GM21529 (cell line): Measurements from ENCODE around the gene CLPSL1.

ENCODE experiments used
- ATAC-seq: cut with Tn5 transposase; IDR thresholded peaks from one replicate; pipeline ENCODE4 v1.9.1; 2021; ENCODE audit not compliant: unreplicated experiment

CLPSL1 gene

GRCh38 chr6:35757456-35758123, 23.2 kb upstream of the CLPSL1 start:
- no peak for ATAC-seq

GRCh38 chr6:35759426-35759825, 21.4 kb upstream of the CLPSL1 start:
- ATAC-seq = no peak

- no peak for ATAC-seq
Measured at GRCh38 chr6:35765739-35766138, 15.1 kb upstream of the CLPSL1 start.

- no peak for ATAC-seq
Measured at GRCh38 chr6:35769211-35769610, 11.6 kb upstream of the CLPSL1 start.

GRCh38 chr6:35771343-35771627, 9.5 kb upstream of the CLPSL1 start:
- no peak for ATAC-seq

- ATAC-seq = no peak
Measured at GRCh38 chr6:35774116-35774794, 6.6 kb upstream of the CLPSL1 start.

- ATAC-seq = no peak
Measured at GRCh38 chr6:35775031-35775430, 5.8 kb upstream of the CLPSL1 start.

- no peak for ATAC-seq
Measured at GRCh38 chr6:35776364-35777215, 4.2 kb upstream of the CLPSL1 start, which contains the start of gene CLPSL2. TSS of gene CLPSL2 (plus strand) at chr6:35776598. CDS start at chr6:35776619, 21 bp downstream.

GRCh38 chr6:35777356-35778102, 3.3 kb upstream of the CLPSL1 start:
- ATAC-seq = no peak

GRCh38 chr6:35778437-35778836, 2.4 kb upstream of the CLPSL1 start:
- ATAC-seq = no peak

- no peak for ATAC-seq
Measured at GRCh38 chr6:35781290-35781689, 471 bp downstream of the CLPSL1 start.

- no peak for ATAC-seq
Measured at GRCh38 chr6:35782424-35782823, 1.6 kb downstream of the CLPSL1 start.

- no peak for ATAC-seq
Measured at GRCh38 chr6:35784200-35784599, 3.4 kb downstream of the CLPSL1 start.

GRCh38 chr6:35786272-35786671, 5.5 kb downstream of the CLPSL1 start:
- no peak for ATAC-seq

- ATAC-seq = no peak
Measured at GRCh38 chr6:35786810-35787209, 6.0 kb downstream of the CLPSL1 start.

- ATAC-seq = no peak
Measured at GRCh38 chr6:35787266-35788218, 6.7 kb downstream of the CLPSL1 start.

GRCh38 chr6:35788423-35788982, 7.7 kb downstream of the CLPSL1 start:
- no peak for ATAC-seq

GRCh38 chr6:35790683-35791082, 9.9 kb downstream of the CLPSL1 start:
- no peak for ATAC-seq

- no peak for ATAC-seq
Measured at GRCh38 chr6:35794536-35795452, 14.0 kb downstream of the CLPSL1 start.
